ENCODE measurements around the gene DMRT2.

DMRT2 gene

DNA sequence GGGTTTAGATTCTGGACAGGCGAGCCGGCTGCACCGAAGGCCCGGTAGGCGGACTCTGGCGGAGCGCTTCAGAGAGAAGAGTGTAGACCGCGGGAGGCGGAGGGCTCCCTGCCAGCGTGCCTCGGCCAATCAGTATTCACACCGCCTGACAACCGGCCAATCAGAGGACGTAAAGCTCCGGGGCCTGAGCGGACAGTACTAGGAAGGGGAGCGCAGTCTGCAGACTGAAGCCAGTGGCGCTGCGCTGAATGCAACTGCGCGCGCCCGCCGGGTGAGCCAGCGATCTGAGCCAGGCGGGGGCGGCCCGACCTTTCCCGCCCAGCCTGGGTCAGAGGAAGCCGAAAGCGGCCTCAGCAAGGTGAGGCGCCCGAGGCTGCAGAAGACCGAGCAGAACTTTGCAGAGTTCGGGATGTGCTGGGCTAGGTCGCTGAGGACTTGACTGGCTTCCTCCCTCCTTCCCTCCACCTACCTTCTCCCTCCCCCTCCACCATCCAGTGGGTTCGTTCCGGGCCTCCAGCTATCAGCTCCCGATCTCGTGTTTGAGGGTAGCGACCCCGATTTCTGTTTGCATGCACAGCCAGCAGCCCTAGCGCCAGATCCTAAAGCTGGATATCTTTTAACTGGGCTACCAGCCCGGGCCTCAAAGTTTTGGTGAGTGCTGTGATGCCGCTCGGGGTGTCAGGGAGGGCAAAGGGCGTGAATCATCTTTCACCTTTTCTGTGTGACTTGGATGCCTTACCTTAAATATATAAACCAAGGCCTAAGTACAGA, at the start of gene DMRT2:
TSS of gene DMRT2 (plus strand) at position 233 of the 771 bp plus-strand sequence. CDS start 1,257 bp downstream, outside the sequence.
- no peaks in the 10 kb centered on the region for H3K9me3 ChIP-seq (ENCODE audit: insufficient read depth, low read length)
- H3K9me2 ChIP-seq (replicated peaks; ENCODE audit: insufficient read depth, low read length), result no peaks in the 10 kb centered on the region
- no peaks in the 10 kb centered on the region for H3F3A ChIP-seq (ENCODE audit: insufficient read depth)
- no peaks in the 10 kb centered on the region for H4K20me1 ChIP-seq (ENCODE audit: low read depth, low read length)
- no peaks in the 10 kb centered on the region for H3K79me2 ChIP-seq (ENCODE audit: insufficient read depth, low read length)
- H3K9ac ChIP-seq (ENCODE audit: low read length), result no peak within 1 kb of the TSS
- H3K4me3 ChIP-seq (ENCODE audit: insufficient read depth, low read length, poor library complexity, severe bottlenecking), result no peak within 1 kb of the TSS
- no peaks in the 10 kb centered on the region for H3K36me3 ChIP-seq (ENCODE audit: low read length)
- no peak within 1 kb of the TSS for H2AFZ ChIP-seq (ENCODE audit: low read depth, low read length, severe bottlenecking)
- H3K4me2 ChIP-seq (ENCODE audit: low read depth, low read length, poor library complexity, severe bottlenecking), result no peak within 1 kb of the TSS
- H3K27ac ChIP-seq (ENCODE audit: low read depth, low read length), result no peak within 1 kb of the TSS
- no peak for TF ChIP-seq EZH2phosphoT487 (conservative IDR thresholded peaks at IDR 0.05; ENCODE audit: low read length)
- TF ChIP-seq, protein P1, sequence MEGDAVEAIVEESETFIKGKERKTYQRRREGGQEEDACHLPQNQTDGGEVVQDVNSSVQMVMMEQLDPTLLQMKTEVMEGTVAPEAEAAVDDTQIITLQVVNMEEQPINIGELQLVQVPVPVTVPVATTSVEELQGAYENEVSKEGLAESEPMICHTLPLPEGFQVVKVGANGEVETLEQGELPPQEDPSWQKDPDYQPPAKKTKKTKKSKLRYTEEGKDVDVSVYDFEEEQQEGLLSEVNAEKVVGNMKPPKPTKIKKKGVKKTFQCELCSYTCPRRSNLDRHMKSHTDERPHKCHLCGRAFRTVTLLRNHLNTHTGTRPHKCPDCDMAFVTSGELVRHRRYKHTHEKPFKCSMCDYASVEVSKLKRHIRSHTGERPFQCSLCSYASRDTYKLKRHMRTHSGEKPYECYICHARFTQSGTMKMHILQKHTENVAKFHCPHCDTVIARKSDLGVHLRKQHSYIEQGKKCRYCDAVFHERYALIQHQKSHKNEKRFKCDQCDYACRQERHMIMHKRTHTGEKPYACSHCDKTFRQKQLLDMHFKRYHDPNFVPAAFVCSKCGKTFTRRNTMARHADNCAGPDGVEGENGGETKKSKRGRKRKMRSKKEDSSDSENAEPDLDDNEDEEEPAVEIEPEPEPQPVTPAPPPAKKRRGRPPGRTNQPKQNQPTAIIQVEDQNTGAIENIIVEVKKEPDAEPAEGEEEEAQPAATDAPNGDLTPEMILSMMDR (IDR thresholded peaks at IDR 0.05; ENCODE audit: insufficient read depth, low read length, poor library complexity, severe bottlenecking), result no peak
- no peaks in the 10 kb centered on the region for H3K27me3 ChIP-seq (ENCODE audit: low read length)

DNA sequence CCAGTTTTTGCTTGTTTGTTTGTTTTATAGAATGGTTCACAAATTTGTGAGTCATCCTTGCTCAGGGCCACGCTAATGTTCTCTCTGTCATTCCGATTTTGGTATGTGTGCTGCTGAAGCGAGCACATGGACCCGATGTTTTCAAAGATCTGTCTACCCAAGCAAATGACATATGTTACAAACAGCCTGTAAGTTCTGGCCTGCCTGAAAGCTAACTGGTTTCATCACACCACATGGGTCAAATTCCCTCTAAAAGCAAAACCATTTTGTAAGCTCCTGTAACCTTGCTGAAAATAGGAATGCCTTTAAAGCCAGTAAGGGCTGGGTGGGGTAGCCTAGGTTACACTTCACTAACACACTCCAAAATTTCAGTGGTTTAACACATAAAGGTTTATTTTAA, 48.3 kb upstream of the DMRT2 start:
- H3K79me2 ChIP-seq (ENCODE audit: insufficient read depth, low read length), result no peaks in the 10 kb centered on the region
- no peaks in the 10 kb centered on the region for H4K20me1 ChIP-seq (ENCODE audit: low read depth, low read length)
- no peaks in the 10 kb centered on the region for H3K36me3 ChIP-seq (ENCODE audit: low read length)
- no peak overlapping the region for H3K4me3 ChIP-seq (ENCODE audit: insufficient read depth, low read length, poor library complexity, severe bottlenecking)
- H3K27me3 ChIP-seq (ENCODE audit: low read length), result no peaks in the 10 kb centered on the region
- peaks cover 14% of the 10 kb centered on the region for H3F3A ChIP-seq (ENCODE audit: insufficient read depth)
- peaks cover 5% of the 10 kb centered on the region; the same call in 1 of the 2 replicates for H3K9me3 ChIP-seq (ENCODE audit: insufficient read depth, low read length)
- H2AFZ ChIP-seq (ENCODE audit: low read depth, low read length, severe bottlenecking), result no peak overlapping the region
- no peak overlapping the region for H3K9ac ChIP-seq (ENCODE audit: low read length)
- no peak overlapping the region for H3K4me2 ChIP-seq (ENCODE audit: low read depth, low read length, poor library complexity, severe bottlenecking)
- TF ChIP-seq, protein P1 (IDR thresholded peaks at IDR 0.05; ENCODE audit: insufficient read depth, low read length, poor library complexity, severe bottlenecking), result no peak
- no peak for TF ChIP-seq EZH2phosphoT487 (conservative IDR thresholded peaks at IDR 0.05; ENCODE audit: low read length)
- no peak overlapping the region for H3K27ac ChIP-seq (ENCODE audit: low read depth, low read length)
- H3K9me2 ChIP-seq (replicated peaks; ENCODE audit: insufficient read depth, low read length), result no peaks in the 10 kb centered on the region

DNA sequence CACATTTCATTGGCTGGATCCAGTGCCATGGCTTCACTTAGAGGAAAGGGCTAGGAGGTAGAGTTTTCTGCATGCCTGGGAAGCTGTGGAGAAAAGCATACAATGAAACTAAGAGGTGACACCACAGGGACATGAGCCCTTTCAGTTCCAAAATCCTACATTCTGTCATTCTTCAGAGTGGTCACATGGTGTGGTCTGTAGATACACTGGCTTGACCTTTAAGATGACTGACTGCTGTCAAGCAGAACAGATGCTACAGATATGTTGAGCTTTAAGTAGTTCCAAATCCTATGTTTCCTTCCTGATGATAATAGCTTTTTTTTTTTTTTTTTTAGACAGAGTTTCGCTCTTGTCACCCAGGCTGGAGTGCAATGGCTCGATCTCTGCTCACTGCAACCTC, 47.5 kb upstream of the DMRT2 start:
- H3K27me3 ChIP-seq (ENCODE audit: low read length), result no peaks in the 10 kb centered on the region
- peaks cover 10% of the 10 kb centered on the region for H3F3A ChIP-seq (ENCODE audit: insufficient read depth)
- TF ChIP-seq EZH2phosphoT487 (conservative IDR thresholded peaks at IDR 0.05; ENCODE audit: low read length), result no peak
- TF ChIP-seq, protein P1 (IDR thresholded peaks at IDR 0.05; ENCODE audit: insufficient read depth, low read length, poor library complexity, severe bottlenecking), result no peak
- no peak overlapping the region for H3K4me2 ChIP-seq (ENCODE audit: low read depth, low read length, poor library complexity, severe bottlenecking)
- no peaks in the 10 kb centered on the region for H3K36me3 ChIP-seq (ENCODE audit: low read length)
- no peak overlapping the region for H3K27ac ChIP-seq (ENCODE audit: low read depth, low read length)
- no peak overlapping the region for H3K4me3 ChIP-seq (ENCODE audit: insufficient read depth, low read length, poor library complexity, severe bottlenecking)
- no peak overlapping the region for H2AFZ ChIP-seq (ENCODE audit: low read depth, low read length, severe bottlenecking)
- no peaks in the 10 kb centered on the region for H3K79me2 ChIP-seq (ENCODE audit: insufficient read depth, low read length)
- no peaks in the 10 kb centered on the region for H3K9me2 ChIP-seq (replicated peaks; ENCODE audit: insufficient read depth, low read length)
- H4K20me1 ChIP-seq (ENCODE audit: low read depth, low read length), result no peaks in the 10 kb centered on the region
- peaks cover 5% of the 10 kb centered on the region; the same call in 1 of the 2 replicates for H3K9me3 ChIP-seq (ENCODE audit: insufficient read depth, low read length)
- H3K9ac ChIP-seq (ENCODE audit: low read length), result no peak overlapping the region

Data from SU-DHL-6 (cell line).